LNCAP (cell line): Measurements from ENCODE around the gene DAAM1.

ENCODE experiments used
- TF ChIP-seq, protein P1 (sequence below): fragments of 450-650 bp; IDR thresholded peaks from 2 replicates; pipeline ENCODE4 v1.5.1; 2017; ENCODE audit warnings: mild to moderate bottlenecking

DAAM1 gene

DNA sequence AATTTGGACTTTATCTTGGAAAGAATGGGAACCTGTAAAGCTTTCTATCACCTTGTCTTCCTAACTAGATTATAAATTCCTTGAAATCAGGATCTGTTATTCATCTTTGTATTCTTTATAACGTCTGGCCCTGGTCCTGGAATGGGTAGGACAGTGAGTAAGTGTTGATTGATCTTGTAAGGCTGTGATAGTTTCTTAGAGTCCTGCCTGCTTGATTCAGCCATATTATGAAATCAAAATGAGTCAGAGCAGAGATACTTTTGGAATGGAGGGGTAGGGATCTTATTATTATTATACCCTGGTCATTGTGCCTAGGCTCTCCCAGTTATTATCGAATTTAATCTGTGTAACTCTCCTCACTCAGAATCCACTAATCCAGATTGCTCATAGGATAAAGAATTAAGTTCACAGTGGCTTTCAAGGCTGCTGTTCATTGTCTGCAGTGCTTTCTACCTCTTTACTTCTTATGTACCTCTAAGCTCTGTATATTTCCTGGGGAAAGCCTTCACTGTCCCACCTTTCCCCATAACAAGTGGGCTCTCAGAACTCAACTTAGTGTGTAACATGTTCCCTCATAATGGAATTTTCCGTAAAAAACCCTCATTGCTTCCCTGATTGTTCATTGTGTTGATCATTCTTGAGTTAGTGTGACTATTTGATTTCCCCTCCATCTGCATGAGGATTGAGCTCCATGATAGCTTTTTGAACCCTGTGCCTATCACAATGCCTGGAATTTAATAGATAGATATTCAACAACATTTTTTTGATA, 93.3 kb downstream of the DAAM1 start:
- TF ChIP-seq, protein P1, sequence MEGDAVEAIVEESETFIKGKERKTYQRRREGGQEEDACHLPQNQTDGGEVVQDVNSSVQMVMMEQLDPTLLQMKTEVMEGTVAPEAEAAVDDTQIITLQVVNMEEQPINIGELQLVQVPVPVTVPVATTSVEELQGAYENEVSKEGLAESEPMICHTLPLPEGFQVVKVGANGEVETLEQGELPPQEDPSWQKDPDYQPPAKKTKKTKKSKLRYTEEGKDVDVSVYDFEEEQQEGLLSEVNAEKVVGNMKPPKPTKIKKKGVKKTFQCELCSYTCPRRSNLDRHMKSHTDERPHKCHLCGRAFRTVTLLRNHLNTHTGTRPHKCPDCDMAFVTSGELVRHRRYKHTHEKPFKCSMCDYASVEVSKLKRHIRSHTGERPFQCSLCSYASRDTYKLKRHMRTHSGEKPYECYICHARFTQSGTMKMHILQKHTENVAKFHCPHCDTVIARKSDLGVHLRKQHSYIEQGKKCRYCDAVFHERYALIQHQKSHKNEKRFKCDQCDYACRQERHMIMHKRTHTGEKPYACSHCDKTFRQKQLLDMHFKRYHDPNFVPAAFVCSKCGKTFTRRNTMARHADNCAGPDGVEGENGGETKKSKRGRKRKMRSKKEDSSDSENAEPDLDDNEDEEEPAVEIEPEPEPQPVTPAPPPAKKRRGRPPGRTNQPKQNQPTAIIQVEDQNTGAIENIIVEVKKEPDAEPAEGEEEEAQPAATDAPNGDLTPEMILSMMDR, result no peak

DNA sequence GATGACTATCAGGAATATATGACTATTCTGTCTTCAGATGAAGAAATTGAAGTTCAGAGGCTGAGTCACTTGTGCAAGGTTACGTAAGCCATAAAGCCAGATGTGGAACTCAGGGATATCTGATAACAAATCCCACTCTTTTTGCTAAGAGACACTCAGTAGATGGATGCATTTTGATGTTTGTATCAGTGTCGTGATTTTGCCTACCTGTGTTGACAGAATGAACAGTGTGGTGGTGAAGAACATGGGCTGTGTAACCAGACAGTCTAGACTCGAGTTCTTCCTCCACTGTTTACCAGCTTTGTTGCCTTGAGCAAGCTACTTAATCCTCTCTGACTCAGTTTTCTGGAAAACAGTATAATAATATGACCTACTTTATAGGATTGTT, 93.9 kb downstream of the DAAM1 start:
- TF ChIP-seq, protein P1, result no peak

DNA sequence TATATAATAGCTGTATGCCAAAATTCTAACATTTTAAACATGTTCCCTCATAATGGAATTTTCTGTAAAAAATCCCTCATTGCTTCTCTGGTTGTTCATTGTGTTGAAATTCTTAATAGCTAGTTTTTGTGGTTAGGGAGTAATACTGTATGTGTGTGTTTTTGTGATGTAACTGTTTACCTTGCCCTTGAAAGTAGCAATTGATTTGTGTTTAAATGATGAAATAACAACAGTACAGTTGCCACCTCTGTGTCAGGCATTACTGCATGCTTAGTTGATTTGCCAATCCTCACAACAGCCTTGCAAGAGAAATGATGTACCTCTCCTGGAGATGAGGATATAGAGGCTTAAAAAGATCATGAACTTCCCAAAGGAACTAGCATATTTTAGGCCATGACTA, 94.9 kb downstream of the DAAM1 start:
- TF ChIP-seq, protein P1, result no peak

DNA sequence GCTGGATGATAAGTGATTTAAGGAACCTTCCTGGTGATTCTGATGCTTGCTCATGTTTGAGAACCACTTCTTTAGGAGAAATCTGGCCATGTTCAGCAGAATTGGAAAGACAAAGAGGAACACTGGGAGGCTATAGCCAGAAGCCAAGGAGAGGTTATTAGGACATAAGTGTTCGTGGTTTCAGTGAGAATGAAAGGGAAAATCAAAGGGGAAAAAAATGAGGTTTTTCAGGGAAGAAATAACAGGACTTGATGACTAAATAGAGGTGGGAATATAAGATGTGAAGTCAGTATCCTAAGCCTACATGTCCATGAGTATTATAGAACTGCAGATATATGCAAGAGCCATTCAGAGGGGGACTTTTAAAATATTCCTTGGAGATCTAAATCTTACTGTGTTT, 95.6 kb downstream of the DAAM1 start:
- TF ChIP-seq, protein P1, result no peak

DNA sequence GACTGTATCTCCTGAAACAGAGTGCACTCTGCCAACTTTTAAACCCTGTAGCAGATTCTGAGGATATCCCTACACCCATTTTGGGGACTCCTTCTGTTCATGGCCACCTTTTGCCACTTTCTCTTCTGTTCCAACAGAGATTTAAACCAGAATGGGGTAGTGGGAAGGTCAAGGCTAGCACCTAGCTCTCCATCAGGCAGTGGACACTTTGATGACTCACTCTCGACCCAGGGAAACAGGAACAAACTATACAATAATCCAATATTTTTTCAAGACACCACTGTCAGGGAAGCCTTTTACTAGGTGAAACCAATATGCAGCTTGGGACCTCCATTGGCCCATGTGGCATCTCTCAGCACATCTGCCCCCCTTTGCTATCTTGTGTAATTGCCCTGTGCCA, 103.6 kb downstream of the DAAM1 start:
- TF ChIP-seq, protein P1, result no peak

DNA sequence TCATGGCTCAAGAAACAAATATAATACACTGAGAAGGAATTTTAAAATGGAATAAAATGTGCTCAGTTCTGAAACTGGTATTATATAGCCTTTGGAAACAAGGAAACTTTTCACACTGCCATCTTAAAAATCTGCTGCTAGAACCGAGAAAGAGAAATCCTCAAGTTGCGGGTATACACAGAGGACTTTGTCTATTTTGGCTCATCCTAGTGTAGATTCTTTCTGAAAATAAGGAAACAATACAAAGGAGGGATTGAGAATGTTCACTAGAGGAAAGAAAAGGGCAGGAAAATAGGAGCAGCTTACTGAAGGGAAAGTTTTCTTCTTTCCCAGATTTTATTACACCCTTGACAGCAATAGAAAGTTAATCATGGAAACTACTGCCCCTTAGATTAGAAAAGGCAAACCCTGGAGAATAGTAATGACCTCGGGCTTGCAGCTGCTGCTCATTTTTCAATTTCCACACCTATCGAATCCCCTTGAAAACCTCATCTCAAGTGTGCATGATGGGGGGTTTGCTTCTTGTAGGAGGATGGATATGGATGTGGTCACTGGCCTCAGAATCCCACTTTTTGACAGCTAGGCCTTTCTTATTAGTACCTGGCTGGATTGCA, 104.6 kb downstream of the DAAM1 start:
- TF ChIP-seq, protein P1, result no peak

DNA sequence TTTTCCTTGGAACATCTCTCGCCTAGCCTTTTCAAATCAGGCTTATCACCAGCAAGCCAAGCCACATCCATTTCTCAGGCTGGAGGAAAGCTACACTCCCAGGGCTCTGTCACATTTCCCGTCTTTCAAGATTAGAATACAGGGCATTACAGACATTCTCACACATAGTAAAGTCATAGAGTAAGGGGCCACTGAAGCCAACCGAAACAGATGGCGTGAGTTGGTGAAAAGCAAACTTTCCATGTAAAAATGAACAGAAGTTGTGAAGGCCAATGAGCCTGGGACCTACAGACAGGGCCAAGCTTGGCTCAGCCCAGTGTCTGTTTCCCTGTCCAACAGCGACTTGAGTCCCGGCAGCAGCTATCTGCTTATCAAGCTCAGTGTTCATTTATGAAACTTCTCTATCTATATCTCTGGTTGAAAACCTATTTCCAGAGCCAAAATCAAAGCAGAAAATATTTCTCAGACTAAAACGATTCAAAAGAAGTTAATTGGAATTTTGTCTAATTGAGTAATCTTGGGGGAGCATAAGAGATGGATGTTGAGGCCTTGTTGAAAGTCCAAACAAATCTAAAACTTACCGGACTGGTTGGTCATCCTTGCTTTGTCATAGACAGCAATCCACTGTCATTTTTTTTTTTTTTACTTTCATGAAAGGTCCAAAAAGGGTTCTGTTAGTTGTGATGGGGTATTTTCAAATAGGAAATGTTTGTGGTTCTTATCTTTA, 105.6 kb downstream of the DAAM1 start:
- TF ChIP-seq, protein P1, result no peak
